ENCODE measurements around the gene ECEL1. TPM values are rescaled to one million over a fixed set of nuclear protein-coding genes. Genes with fewer than 3 reads are reported as not detected.

The ECEL1 gene
- total RNA-seq = not detected in 2 replicates

DNA sequence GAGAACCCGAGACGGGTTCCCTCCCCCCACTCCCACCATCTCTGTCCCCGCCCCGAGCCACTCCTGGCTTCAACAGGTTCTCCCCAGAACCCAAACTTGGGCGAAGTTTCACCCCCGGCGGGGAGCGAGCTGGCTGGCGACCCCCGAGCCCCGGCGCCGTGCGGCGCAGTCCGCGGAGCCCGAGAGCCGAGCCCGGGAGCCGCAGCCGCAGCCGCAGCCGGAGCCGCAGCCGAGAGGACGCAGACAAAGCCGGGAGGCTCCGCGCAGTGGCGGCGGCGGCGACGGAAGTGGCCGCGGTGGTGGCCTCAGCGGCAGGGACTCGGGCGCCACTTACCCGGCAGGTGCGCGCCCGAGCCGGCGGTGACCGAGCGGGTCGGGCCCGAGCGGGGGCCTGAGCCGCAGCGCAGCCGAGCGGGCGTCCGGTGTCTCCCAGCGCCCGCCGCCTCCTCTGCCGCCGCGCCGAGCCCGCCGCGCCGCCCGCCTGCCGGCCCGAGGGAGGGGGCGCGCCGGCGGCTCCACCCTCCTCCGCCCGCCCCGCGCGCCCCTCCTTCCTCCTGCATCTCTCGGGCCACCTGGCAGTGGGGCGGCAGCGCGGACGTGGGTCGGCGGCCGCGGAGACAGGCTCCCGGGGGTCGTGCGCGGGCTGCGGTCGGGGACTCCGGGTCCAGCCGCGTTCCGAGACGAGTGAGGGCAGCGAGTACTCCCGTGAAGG, at the start of gene ECEL1:
Gene ECEL1, minus strand, starts transcription at position 450 of the 712 bp plus-strand sequence. CDS start 1,181 bp downstream, outside the sequence.

GRCh38 chr2:232525791-232526371, 38.2 kb upstream of the ECEL1 start, which contains the start of gene CHRND:
Gene CHRND (plus strand): TSS chr2:232526160. CDS start chr2:232526216, 56 bp downstream.

GRCh38 chr2:232519581-232520438, 32.2 kb upstream of the ECEL1 start, which contains the start of gene PRSS56:
Gene PRSS56 (plus strand): TSS chr2:232520388. CDS start chr2:232520599, 211 bp downstream.

DNA sequence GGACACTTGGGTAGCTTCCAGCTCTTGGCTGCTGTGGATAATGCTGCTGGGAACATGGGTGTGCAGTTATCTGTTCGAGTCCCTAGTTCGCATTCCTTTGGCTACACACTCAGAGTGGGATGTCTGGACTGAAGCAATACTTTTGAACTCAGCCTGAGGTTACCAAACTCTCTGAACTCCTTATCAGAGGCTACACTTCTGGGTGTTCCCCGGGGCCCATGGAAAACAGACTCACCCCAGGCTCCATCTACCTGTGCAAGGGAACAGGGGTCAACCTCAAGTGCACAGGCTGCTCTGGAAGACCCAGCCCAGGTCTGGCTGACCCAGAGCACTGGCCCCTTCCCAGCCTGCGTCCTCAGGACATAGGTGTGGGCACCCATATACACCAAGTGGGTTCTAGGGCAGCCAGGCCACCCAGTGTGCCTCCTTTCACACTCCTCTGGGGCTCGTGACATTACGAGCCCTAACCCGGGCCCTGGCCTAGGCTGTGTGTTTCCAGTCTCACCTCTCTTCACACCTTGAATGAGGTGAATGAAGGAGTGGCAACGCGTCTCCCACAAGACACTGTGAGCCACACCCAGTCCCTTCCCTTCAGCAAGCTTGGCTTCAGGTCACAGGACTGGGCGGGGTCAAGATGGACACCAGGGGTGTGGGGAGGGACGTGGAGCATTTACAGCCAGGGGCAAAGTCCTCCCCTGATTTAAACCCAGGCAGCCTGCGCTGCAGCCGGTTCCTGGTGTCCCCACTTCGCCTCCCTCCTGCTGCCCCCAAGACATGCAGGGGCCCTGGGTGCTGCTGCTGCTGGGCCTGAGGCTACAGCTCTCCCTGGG, 32.0 kb downstream of the ECEL1 start, which contains the start of gene ALPI:
Gene ALPI, plus strand, starts transcription at position 728 of the 830 bp plus-strand sequence. Its CDS starts 47 bp downstream, at position 775.

Other genes starting within 250 kb of the ECEL1 start
- not detected in 2 replicates for gene ALPP, start 109.1 kb downstream of the ECEL1 start, total RNA-seq
- not detected in 2 replicates for gene ALPG, start 81.0 kb downstream of the ECEL1 start, total RNA-seq
- gene ALPI, start 31.7 kb downstream of the ECEL1 start, total RNA-seq = not detected in 2 replicates
- not detected in 2 replicates for gene PRSS56, start 32.6 kb upstream of the ECEL1 start, total RNA-seq
- gene CHRND, start 38.3 kb upstream of the ECEL1 start, total RNA-seq = not detected in 2 replicates
- not detected in 2 replicates for gene CHRNG, start 51.9 kb upstream of the ECEL1 start, total RNA-seq
- 0.70 and 1.9 TPM in 2 replicates for gene TIGD1, start 62.7 kb upstream of the ECEL1 start, total RNA-seq
- 65.3 and 82.2 TPM in 2 replicates for gene EIF4E2, start 62.9 kb upstream of the ECEL1 start, total RNA-seq
- gene EFHD1, start 145.8 kb upstream of the ECEL1 start, total RNA-seq = not detected in 2 replicates
- gene GIGYF2, start 209.5 kb upstream of the ECEL1 start, total RNA-seq = 22.8 and 26.4 TPM in 2 replicates